Adrenal gland (tissue), 5 donors: ENCODE measurements around the gene MC1R.

ENCODE experiments used
- CTCF ChIP-seq, 6 experiments: fragments of 450-650 bp in 4 of 6; fragments of 200-600 bp in 2 of 6; sonication (generic) in 1 of 6; IDR thresholded peaks; 1 replicate in 5 of 6; 2 replicates in 1 of 6; pipeline versions ENCODE4 v1.5.1 to v1.8.0; 2016 to 2021; ENCODE audit warnings: antibody characterized with exemption in 6 of 6, mild to moderate bottlenecking in 2 of 6, moderate library complexity in 1 of 6
- POLR2A ChIP-seq, 2 donors: fragments of 450-650 bp; IDR thresholded peaks; one replicate each; pipeline ENCODE4 v1.6.1; 2017; ENCODE audit warnings: antibody characterized with exemption in 2 of 2, mild to moderate bottlenecking in 2 of 2, moderate library complexity in 1 of 2
- donor health status: DM: no; HTN: no; CAD: no.

- TF ChIP-seq CTCF (IDR thresholded peaks at IDR 0.05) (no peak), POLR2A (IDR thresholded peaks at IDR 0.05) (peak; percentile 68 to 73)
Measured at GRCh38 chr16:89921702-89922476, 3.2 kb downstream of the MC1R start.
